Measurements from ENCODE around the gene PSMA5.

PSMA5 gene

GRCh38 chr1:109367626-109368025 is 58.6 kb downstream of the PSMA5 start:
- no peak for DNase-seq

DNA sequence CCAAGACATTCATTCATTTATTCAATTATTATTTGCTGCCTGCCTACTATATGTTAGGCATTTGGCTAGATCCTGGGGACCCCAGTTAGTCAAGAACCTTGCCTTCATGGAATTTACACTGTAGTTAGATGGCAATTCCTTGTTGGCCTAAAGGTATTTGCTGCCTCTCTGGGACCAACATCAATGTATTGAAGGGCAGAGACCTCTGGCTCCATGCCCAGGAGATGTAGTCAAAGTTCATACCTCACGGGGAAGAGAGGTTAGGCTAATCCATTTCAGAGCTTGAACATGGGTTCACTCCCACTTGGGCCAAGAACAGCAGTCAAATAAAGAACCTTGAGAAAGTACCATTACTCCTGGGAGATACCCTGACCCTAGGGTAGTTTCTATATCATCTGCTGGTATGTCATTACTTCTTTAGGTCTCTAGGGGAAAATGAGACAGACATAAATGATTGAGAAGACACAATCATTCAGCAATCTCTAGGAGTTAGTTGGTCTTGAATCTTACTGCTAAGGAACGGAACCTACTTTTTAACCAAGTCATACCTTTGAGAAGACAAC is 60.5 kb downstream of the PSMA5 start:
- no peak for DNase-seq

GRCh38 chr1:109361649-109362048 is 64.6 kb downstream of the PSMA5 start:
- no peak for DNase-seq

GRCh38 chr1:109361069-109361468 is 65.2 kb downstream of the PSMA5 start:
- no peak for DNase-seq

DNA sequence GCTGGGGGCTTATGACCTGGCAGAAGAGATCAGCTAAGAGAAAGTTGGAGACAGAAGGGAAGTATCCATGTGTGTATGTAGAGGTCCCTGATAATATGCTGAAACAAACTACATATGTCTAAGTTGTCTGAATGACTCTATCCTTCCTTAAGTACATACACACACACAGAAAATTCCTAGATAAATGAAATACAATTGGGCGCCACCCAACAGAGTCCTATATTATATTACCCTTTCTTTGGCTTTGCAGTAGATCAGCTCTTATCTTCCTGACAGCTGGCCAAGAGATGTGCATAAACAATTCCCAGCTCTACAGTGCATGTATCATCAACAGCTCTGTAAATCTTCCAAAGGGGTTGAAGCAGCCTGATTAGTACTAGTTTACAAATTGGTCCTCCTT is 68.6 kb downstream of the PSMA5 start:
- no peak for DNase-seq

GRCh38 chr1:109356915-109357314 is 69.3 kb downstream of the PSMA5 start:
- peak; percentile 17 for DNase-seq

DNA sequence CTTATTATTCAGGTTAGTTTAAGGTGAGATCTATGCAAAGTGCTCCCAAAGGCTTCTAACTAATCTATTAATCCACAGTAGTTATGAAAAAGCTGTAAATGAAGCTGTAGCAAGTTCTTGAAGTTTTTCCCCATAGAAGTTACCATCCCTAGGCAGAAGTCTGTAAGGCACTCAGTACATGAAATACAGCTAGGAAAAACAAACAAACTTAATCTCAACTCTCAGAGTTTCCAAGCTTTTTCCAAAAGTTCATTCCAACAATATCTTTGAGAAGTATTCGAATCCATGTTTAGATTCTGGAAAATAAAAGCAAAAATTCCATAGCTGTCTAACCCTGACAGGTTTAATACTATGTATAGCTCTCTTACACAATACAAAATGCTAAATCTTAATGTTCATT is 69.7 kb downstream of the PSMA5 start:
- no peak for DNase-seq

DNA sequence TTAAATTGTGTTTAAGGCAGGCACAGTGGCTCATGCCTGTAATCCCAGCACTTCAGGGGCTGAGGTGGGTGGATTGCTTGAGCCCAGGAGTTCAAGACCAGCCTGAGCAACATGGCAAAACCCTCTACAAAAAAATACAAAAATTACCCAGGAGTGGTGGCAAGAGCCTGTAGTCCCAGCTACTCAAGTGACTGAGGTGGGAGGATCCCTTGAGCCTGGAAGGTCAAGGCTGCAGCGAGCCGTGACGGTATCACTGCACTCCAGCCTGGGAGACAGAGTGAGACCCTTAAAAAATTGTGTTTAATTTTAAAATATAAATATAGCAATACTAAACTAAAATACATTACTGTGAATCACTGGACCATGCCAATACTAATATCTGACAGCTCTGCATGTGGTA is 71.3 kb downstream of the PSMA5 start:
- DNase-seq, result no peak

DNA sequence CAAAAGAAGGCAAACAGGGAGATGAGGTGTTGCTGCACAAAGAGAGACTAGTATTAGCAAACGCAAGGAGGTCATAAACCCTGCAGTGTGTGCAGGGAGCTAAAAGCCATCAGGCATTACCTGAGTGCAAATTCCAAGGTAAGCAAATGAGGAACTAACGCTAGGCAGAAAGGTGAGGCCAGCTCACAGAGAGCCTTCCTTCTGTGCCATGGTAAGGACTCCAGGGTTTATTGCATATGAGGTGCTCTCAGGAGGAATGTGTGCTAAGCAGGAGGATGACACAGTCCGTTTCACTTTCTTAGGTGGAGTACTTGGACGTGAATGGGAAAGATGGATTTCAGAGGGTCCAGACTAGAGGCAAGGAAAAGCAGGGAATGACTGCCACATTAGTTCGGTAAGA is 74.8 kb downstream of the PSMA5 start:
- DNase-seq, result no peak

GRCh38 chr1:109350655-109351054 is 75.6 kb downstream of the PSMA5 start:
- no peak for DNase-seq

GRCh38 chr1:109350182-109350581 is 76.1 kb downstream of the PSMA5 start:
- DNase-seq, result no peak

Measured in NCI-H774 (cell line).